ENCODE results near the gene GPSM1.
A peak's percentile ranks its signal among the peaks of the same experiment; 100 is the strongest.

The GPSM1 gene

GRCh38 chr9:136379891-136380290, 52.6 kb downstream of the GPSM1 start:
- DNase-seq, result no peak

GRCh38 chr9:136380381-136380780, 53.0 kb downstream of the GPSM1 start:
- DNase-seq, result no peak

GRCh38 chr9:136381311-136381710, 54.0 kb downstream of the GPSM1 start:
- DNase-seq, result no peak

GRCh38 chr9:136381966-136382513, 54.7 kb downstream of the GPSM1 start:
- DNase-seq, result no peak

- no peak for DNase-seq
These were observed 56.1 kb downstream of the GPSM1 start for GRCh38 chr9:136383436-136383835.

GRCh38 chr9:136385015-136385414, 57.7 kb downstream of the GPSM1 start:
- DNase-seq, result no peak

GRCh38 chr9:136386018-136386417, 58.7 kb downstream of the GPSM1 start:
- DNase-seq, result no peak

GRCh38 chr9:136387217-136387616, 59.9 kb downstream of the GPSM1 start:
- no peak for DNase-seq

GRCh38 chr9:136389396-136389795, 62.1 kb downstream of the GPSM1 start:
- no peak for DNase-seq

- no peak for DNase-seq
These were observed 64.6 kb downstream of the GPSM1 start for GRCh38 chr9:136391737-136392537.

GRCh38 chr9:136392538-136393449, 65.5 kb downstream of the GPSM1 start:
- DNase-seq, result no peak

- DNase-seq, result no peak
These were observed 66.2 kb downstream of the GPSM1 start for GRCh38 chr9:136393531-136393930.

- no peak for DNase-seq
These were observed 67.1 kb downstream of the GPSM1 start for GRCh38 chr9:136394312-136395019.

- DNase-seq, result no peak
These were observed 67.6 kb downstream of the GPSM1 start for GRCh38 chr9:136395020-136395340.

- DNase-seq, result no peak
These were observed 68.2 kb downstream of the GPSM1 start for GRCh38 chr9:136395345-136396218.

- no peak for DNase-seq
These were observed 68.8 kb downstream of the GPSM1 start for GRCh38 chr9:136396219-136396515.

GRCh38 chr9:136397643-136398042, 70.3 kb downstream of the GPSM1 start:
- no peak for DNase-seq

GRCh38 chr9:136398286-136398685, 70.9 kb downstream of the GPSM1 start:
- DNase-seq, result no peak

GRCh38 chr9:136399176-136400037, 72.1 kb downstream of the GPSM1 start:
- peak; percentile 46 for DNase-seq

- peak; percentile 92 for DNase-seq
These were observed 72.9 kb downstream of the GPSM1 start, which contains the start of gene SNAPC4 for GRCh38 chr9:136400038-136400834. TSS of gene SNAPC4 (minus strand) at chr9:136400170. CDS start at chr9:136398428, 1,742 bp downstream.
